Osteocyte (in vitro differentiated cells): ENCODE results near the gene ZNF771. TPM values are rescaled to one million over a fixed set of nuclear protein-coding genes. Genes with fewer than 3 reads are reported as not detected.

Experiments
- DNase-seq: peaks from one replicate; pipeline ENCODE4 v3.0.0; 2021; ENCODE audit warnings: mixed read lengths; ENCODE audit not compliant: unreplicated experiment; ENCODE audit errors: extremely low spot score
- H3K27ac Mint-ChIP-seq: one replicate; pipeline ENCODE4 v1.8.0; 2021; ENCODE audit warnings: mild to moderate bottlenecking, mixed read lengths; ENCODE audit not compliant: unreplicated experiment
- H3K27me3 Mint-ChIP-seq: one replicate; pipeline ENCODE4 v1.8.0; 2021; ENCODE audit warnings: mixed read lengths; ENCODE audit not compliant: unreplicated experiment
- H3K36me3 Mint-ChIP-seq: one replicate; pipeline ENCODE4 v1.8.0; 2021; ENCODE audit warnings: mixed read lengths; ENCODE audit not compliant: unreplicated experiment
- H3K4me1 Mint-ChIP-seq: one replicate; pipeline ENCODE4 v1.8.0; 2021; ENCODE audit warnings: mixed read lengths; ENCODE audit not compliant: unreplicated experiment
- H3K4me3 Mint-ChIP-seq: one replicate; pipeline ENCODE4 v1.8.0; 2021; ENCODE audit warnings: mild to moderate bottlenecking, moderate library complexity, mixed read lengths; ENCODE audit not compliant: unreplicated experiment
- H3K9me3 Mint-ChIP-seq: one replicate; pipeline ENCODE4 v1.8.0; 2021; ENCODE audit warnings: mixed read lengths; ENCODE audit not compliant: unreplicated experiment
- CTCF ChIP-seq: fragments of 200-600 bp; sonication (generic); IDR thresholded peaks from 2 replicates; pipeline ENCODE4 v1.5.0; 2021; ENCODE audit warnings: antibody characterized with exemption, mild to moderate bottlenecking, moderate library complexity
- long read RNA-seq: library from polyadenylated mRNA; unstranded; transcript quantifications from one replicate; pipeline ENCODE4 v2.0.0, GENCODE V29; 2021
- total RNA-seq: library from RNA; stranded (reverse); gene quantifications from 2 replicates; pipeline ENCODE4 v1.2.1, GENCODE V29; 2021

The ZNF771 gene
- total RNA-seq: 12.6 and 12.7 TPM in 2 replicates
- long read RNA-seq, transcript ZNF771-201 (3 exons, 2,371 nt): major isoform, 9 of 13 reads
- long read RNA-seq, partial matches to known transcripts: 1 of 13 reads
- long read RNA-seq, other reads (novel, unspliced or antisense): 0 of 13 reads

GRCh38 chr16:30407102-30407803, at the start of gene ZNF771:
TSS of gene ZNF771 (plus strand) at chr16:30407606. CDS start at chr16:30408054, 448 bp downstream.
- peak within 1 kb of the TSS; percentile 93 for H3K27ac Mint-ChIP-seq
- TF ChIP-seq CTCF: peak; percentile 9
- peaks cover 22% of the 10 kb centered on the region for H3K4me1 Mint-ChIP-seq
- H3K27me3 Mint-ChIP-seq: no peaks in the 10 kb centered on the region
- H3K4me3 Mint-ChIP-seq: peak within 1 kb of the TSS; percentile 85
- peaks cover 5% of the 10 kb centered on the region for H3K36me3 Mint-ChIP-seq
- DNase-seq: peak; percentile 96
- no peaks in the 10 kb centered on the region for H3K9me3 Mint-ChIP-seq

GRCh38 chr16:30357715-30358576, 49.5 kb upstream of the ZNF771 start:
- no peak for TF ChIP-seq CTCF
- peaks cover 20% of the 10 kb centered on the region for H3K4me1 Mint-ChIP-seq
- H3K36me3 Mint-ChIP-seq: peaks cover 20% of the 10 kb centered on the region
- no peak overlapping the region for H3K4me3 Mint-ChIP-seq
- no peak overlapping the region for H3K27ac Mint-ChIP-seq
- DNase-seq: no peak
- no peaks in the 10 kb centered on the region for H3K27me3 Mint-ChIP-seq
- no peaks in the 10 kb centered on the region for H3K9me3 Mint-ChIP-seq

- no peak overlapping the region for H3K4me3 Mint-ChIP-seq
Measured at GRCh38 chr16:30358577-30358936, 48.8 kb upstream of the ZNF771 start.

GRCh38 chr16:30358990-30359870, 48.2 kb upstream of the ZNF771 start:
- H3K27ac Mint-ChIP-seq: no peak overlapping the region

More at GRCh38 chr16:30358577-30358936, 48.8 kb upstream of the ZNF771 start:
- Mint-ChIP-seq H3K36me3 (peaks cover 24% of the 10 kb centered on the region), H3K9me3 (no peaks in the 10 kb centered on the region), H3K27me3 (no peaks in the 10 kb centered on the region), H3K27ac (no peak overlapping the region), H3K4me1 (peaks cover 17% of the 10 kb centered on the region)
- no peak for TF ChIP-seq CTCF
- no peak for DNase-seq

More at GRCh38 chr16:30358990-30359870, 48.2 kb upstream of the ZNF771 start:
- Mint-ChIP-seq H3K27me3 (no peaks in the 10 kb centered on the region), H3K9me3 (no peaks in the 10 kb centered on the region), H3K4me1 (peaks cover 11% of the 10 kb centered on the region), H3K36me3 (peaks cover 22% of the 10 kb centered on the region), H3K4me3 (no peak overlapping the region)
- TF ChIP-seq CTCF: no peak
- no peak for DNase-seq
